ENCODE data around the gene INS.

The INS gene

DNA sequence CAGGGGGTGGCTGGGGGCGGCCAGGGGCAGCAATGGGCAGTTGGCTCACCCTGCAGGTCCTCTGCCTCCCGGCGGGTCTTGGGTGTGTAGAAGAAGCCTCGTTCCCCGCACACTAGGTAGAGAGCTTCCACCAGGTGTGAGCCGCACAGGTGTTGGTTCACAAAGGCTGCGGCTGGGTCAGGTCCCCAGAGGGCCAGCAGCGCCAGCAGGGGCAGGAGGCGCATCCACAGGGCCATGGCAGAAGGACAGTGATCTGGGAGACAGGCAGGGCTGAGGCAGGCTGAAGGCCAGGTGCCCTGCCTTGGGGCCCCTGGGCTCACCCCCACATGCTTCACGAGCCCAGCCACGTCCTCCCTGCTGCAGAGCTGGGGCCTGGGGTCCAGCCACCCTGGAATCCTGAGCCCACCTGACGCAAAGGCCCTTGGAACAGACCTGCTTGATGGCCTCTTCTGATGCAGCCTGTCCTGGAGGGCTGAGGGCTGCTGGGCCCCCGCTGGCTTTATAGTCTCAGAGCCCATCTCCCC, at the start of gene INS:
Gene INS, minus strand, starts transcription at position 474 of the 524 bp plus-strand sequence. Its CDS starts 238 bp downstream, at position 236.
- DNase-seq: no peak

DNA sequence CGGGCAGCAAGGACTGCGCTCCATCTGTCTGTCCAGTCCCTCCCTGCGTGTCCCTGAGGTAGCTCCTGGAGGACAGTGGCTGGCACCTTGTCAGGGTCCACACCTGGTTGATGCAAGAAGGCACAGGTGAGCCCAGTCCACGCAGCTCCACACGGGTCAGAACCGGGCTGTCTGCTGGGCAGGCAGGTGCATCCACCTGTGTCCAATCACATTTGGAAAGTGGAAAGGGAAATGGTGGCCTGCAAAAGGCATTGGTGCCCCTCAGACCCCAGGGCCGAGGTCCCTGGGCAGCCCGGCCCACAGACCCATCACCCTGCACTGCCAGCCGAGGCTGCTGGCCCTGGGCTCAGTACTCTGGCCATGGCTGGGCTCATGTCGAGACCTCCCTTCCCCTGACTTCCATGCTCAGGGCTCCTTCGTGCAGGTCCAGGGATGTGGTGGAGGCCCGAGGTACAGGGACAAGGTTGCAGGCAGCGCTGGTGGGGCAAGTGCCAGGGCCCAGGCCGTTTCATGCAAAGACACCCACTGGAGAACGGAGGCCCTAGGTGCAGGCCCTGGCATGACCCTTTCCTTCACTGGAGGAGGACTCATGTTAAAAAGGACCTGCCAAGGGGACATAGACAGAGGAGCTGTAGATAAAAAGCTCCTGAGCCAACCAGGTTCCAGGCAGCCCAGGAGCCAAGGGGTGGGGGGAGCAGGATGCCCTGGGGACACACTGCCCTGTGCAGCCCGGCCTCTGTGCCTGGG, 49.5 kb upstream of the INS start:
- DNase-seq: no peak

DNA sequence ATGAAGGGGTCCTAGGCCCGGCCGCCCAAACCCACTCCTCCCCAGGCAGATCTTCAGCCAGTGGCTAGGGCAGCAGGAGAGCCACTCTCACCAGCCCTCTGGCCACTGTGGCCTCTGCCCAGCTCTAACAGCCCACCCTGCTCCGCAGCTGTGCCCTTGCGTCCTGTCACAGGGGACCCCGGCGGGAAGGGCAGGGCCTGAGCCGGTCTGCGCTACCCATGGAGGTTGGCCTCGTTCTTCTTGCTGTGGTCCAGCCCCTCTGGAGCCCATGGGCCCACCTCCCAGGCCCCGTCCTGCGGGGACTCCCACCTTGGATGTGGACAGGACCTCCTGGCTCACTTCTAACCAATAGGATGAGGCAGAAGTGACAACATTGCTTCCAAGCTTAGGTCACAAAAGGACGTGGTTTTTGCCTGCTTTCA, 48.9 kb upstream of the INS start:
- DNase-seq: no peak

DNA sequence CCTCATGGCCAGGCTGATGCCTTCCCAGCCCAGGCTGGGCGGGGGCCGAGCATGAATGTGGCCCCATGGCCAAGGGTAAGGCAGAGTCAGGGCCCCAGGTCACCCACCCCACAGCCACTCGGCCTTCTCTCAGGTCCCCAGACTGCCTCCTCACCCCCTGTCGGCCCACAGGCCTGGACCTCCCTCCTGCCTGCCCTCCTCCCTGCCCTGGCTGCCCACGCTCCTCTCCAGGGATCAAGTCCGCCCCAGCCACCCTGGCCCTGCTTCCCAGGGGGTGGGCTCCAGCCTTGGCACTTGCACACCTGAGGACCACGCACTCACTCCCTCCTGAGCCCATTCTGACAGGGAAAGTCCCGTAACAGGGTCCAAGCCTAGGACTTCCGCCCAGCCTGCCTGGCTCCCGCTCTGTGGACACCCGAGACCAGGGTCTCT, 48.4 kb upstream of the INS start:
- DNase-seq: no peak

DNA sequence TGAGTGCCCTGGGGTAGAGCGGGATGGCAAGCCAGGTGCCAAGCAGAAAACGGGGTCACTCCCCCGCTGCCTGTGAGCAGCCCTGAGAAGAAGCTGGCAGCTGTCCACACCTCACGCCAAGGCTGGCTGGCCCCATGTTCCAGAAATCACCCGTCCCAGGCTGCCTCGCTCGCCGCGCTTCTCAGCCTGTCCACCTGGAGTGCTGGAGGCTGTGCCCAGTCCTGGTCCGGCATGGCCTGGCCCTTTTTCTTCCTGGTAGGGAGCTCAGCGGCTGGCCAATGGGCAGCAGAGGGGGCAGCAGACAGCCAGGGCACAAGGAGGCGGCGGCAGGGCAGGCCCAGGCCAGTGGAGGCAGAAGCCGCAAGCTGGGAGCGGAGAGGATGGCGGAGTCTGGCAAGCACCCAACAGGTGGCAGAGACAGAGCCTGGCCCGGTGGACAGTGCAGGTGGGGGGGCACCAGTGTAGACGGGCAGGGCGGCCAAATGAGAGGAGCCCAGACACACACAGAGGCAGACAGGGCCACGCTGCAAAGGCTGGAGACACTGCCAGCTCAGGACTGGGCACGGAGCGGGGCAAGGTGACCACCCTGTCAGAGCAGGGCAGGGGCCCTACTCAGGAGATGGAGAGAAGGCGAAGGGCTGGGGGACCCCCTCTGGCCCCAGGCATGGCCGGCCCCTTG, 47.8 kb upstream of the INS start:
- DNase-seq: no peak

DNA sequence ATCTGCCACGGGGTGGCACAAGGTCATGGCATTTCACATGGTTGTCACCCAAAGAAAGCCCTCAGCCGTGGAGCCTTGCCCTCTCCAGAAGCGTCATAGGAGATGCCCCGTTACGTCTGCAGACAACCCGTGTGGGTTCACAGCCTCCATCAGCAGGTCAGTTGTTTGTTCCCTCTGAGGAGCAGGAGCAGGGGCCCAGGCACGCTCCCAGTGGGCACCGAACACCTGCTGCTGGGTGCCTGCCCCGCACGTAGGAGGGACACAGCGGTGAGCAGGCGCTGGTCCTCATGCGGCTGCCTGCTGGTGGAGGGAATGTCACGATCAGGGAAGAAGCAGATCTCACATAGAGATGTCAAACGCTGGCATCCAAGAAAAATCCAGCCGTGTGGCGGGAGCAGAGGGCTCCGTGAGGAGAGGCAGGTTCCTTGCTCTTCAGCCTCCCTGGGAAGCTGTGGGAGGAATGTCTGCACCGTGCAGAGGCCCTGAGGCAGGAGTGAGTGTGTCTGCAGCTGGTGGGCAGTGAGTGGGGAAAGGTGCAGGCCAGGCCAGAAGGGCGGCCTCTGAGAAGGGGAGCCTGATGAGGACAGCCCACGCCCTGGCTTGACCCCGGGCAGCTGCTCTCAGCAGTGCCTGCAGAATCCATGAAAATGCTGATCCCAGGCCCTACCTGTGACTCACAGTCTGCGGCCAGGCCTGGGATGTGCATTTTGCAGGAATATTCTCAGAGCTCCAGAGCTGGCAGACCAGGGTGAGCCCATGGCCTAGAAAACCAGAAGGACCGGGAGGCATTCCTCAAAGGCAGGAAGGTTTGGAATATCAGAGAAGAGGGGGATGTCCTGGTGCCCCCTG, 47.0 kb upstream of the INS start:
- DNase-seq: no peak

DNA sequence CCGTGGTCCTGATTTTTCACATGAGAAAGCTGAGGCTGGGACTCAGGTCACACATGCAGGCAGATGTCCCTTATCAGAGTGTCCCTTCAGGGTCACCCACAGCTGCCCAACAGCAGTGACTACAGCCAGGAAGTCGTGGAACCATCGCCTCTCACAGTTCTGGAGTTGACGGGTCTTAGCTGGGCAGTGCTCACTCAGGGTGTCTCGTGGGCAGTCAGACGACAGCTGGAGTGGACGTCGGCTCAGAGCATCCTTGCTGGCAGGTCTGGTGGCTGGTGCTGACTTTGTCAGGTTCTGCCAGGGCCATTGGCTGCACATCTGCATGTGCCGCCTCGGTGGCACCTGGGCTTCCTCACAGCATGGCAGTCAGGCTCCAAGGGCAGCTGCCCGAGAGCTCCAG, 46.2 kb upstream of the INS start:
- no peak for DNase-seq

DNA sequence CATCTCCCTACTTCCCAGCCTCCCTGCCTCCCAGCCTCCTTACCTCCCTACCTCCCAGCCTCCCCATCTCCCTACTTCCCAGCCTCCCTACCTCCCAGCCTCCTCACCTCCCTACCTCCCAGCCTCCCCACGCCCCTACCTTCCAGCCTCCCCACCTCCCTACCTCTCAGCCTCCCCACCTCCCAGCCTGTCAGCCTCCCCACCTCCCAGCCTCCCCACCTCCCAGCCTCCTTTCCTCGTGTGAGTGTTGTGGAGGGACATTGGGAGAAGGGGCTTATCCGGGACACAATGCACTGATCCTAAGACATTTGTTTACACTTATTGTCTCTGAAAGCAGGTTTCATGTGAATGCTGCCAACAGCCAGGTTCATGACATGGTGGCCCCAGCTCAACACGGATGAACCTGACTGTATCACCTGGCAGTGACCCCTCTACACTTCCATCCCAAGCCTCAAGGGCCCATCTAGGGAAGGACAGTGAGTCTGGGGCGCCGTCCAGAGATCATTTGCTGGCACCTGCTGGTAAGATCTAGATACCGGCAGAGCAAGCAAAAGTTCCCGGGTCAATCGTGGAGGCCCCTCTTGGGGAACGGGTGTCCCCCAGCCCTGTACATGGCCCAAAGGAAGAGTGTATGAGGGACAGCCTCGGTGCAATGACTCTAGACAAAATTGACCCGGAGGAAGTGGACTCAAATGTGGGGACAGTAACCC, 45.1 kb upstream of the INS start:
- no peak for DNase-seq

DNA sequence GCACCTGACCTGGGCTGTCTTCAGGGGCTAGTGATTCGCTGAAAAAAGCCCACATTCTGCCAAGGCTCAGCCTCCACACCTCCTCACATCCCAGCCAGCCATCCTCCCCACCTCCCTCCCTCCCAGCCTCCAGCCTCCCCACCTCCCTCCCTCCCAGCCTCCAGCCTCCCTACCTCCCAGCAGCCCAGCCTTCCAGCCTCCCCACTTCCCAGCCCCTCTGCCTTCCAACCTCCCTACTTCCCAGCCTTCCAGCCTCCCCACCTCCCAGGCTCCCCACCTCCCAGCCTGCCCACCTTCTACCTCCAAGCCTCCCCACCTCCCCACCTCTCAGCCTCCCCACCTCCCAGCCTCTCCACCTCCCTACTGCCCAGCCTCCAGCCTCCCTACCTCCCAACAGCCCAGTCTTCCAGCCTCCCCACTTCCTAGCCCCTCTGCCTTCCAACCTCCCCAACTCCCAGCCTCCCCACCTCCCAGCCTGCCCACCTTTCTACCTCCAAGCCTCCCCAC, 44.3 kb upstream of the INS start:
- no peak for DNase-seq

DNA sequence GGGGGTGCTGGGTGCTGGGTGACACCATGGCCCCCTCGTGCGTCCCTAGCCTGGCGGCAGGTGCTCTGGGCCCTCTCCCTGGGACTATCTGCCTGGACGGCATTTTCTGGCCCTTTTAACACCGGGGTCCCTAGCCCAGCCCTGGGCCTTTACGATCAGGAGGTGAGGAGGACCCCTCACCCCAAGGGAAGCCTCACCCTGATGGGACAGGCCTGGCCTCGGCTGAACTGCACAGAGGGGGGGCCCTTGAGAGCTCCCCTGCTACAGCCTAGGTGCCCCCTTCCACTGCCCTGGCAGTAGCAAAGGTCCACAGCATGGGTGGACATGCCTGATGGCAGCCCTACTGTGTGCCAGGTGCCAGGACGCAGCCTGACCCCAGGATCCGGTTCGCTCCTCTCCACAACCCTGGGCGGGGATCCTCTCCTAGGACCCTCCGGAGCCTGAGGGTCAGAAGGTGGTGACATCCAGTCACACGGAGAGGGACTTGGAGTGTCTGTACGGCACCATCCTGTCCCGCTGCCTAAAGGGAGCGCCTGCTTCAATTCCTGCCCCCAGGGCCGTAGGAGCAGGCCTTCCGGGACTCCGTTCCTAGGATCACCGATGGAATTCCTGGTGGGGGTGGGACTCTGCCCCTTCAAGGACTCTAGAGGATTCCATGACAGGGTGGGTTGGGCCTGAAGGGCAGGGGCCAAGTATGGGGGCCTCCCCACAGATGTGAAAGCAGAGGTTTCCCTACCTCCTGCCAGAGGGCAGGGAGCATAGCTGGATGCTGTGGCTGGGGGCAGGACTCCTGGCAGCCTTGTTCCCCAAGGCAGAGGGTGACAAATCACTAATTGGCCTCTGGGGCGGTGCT, 43.6 kb upstream of the INS start:
- DNase-seq: no peak

DNA sequence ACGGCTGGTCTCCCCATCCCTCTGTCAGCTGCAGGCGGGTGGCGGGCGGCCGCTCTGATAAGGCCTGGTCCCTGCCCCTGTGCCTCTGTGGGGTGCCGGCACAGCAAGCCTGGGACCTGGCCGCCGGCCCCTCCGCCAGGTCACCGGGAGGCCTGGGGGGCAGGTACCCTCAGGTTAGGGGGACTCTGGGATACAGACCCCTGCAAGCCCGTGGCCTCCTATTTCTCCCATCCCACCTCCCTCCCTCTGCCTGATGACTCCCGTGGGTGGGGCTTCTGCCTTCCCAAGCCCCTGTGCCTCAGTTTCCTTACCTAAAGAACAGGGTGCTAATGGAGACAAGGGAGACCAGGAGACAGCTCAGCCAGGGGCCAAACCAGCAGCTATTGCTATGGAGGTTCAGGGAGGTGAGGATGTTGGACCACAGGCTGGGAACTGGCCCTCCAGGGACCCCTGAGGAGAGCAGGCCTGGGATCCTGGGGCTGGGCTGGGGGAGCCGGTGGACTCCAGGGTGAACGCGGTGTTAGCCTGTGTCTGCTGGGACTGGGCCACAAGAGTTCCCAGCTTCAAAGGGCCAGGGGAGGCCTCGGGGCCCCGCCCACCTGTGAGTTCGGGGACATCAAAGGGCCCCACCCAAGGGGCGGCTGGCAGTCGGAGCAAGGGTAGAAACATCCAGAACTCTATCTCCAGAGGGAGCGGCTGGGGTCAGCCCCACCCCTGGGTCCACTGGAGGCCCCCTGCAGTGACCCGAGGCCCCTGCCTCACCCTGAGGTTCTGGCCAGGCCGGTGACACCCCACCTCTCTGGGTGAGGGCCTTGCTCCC, 42.6 kb upstream of the INS start:
- no peak for DNase-seq

DNA sequence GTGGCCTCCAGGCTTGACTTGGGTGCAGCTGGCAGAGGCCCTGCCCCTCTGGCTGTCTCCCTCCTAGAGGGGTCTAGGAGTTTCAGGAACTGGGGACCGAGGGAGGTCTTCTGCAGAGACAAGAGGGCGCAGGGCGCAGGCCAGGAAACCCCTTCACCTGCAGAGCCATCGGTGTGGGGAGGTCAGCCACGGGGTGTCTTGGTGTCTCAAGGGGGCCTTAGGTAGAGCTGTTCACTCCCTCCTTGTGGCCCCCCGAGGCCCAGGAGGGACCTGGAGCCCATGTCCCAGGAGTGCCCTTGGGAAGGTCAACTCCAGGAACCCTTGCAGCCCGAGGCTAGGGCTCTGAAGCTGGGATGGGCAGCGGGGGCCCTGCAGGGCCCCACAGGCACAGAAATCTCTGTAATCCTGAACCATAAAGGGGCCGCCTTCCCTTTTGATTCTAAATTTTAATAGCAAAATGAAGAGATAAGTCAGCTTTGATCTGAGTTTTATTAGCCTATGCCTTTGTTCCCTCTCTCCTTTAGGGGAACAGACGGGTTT, 42.0 kb upstream of the INS start:
- no peak for DNase-seq

DNA sequence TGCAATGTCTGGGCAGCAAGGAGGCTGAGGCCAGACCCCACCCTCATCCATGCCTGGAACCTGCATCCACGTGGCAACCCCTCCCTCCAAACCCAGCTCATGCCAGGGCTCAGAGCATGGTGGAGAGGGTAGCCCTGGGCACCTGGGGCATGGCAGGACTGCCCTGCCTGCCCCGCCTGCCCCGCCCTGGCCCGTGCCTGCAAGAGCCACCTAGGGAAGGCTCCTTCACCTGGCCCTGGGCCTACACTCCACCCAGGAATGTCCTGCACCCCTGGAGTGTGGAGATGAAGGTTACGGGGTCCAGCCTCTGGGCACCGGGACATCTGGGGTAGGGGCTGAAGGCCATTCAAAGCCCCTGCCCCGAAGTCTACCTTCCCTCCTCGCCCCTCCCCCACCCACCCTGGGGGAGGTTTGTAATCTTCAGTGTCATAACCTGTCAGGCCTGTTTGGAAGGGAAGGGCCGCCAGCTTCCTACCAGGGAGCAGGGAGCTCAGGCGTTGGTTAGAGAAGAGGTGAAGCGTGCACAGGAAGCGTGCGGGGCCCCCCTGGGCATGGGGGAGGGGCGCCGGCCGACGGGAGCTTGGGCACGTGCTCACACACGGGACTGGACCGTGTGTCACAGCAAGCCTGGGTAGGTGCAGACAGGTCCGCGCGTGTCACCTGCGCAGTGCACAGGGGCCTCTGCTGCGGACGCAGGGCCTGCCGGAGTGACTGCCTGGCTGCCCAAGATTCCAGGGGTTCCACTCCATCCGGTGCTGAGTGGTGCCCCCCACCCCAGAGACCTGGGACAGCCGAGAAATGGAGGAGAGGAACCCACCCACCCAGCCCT, 41.3 kb upstream of the INS start:
- DNase-seq: no peak

DNA sequence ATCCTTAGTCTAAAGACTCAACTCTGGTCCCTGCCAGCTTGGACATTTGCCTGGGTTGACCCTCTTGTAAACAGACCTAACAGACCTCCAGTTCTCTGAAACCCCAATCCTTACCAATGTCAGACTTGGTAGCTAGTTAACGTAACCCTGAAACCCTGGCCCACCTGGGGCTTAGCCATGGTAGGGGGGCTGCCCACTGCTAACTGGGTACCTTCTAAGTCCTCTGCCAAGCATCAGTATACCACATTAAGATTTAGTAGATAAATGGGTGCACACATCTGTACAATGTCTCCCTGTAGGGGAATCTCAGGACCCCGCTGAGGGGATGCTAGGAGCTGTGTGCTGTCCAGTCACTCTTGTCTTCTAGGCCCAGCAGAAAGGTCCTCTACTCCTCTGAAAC, 40.5 kb upstream of the INS start:
- no peak for DNase-seq

DNA sequence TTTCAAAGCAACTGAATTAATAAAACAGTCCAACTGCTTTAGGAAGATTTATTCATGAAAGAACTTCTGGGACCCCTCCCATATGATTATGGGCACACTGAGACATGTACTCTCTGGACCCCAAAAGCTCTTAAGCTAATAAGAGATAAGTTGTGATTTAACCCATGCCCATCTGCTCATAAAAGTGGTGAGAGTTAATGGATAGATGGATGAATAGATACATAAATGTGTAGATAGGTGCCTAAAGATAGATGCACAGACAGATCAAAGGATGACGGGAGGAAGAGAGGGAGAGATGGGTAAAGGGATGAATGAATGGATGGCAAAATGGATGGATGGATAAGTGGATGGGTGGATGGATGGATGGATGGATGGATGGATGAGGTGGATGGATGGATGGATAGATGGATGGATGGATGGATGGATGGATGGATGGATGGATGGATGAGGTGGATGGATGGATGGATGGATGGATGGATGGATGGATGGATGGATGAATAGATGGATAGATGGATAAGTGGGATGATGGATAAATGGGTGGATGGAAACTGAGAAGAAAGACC, 40.0 kb upstream of the INS start:
- DNase-seq: no peak

DNA sequence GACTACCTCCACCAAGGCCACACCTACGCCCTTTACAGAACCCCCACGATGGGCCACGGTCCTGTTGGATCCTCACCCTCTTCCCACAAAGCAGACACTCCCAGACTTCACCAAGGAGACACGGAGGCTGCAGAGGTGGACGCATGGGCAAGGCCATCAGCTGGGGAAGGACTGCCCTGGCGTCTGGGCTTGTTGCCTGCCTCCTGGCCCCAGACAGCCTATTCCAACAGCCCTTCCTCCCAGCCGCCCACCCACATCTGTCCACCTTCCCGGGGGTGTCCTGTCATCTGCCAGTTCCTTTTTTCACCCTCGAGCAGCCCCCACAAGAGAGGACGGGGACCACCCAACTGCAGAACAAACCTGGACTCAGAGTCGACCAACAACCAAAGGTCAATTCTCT, 39.5 kb upstream of the INS start:
- DNase-seq: no peak

DNA sequence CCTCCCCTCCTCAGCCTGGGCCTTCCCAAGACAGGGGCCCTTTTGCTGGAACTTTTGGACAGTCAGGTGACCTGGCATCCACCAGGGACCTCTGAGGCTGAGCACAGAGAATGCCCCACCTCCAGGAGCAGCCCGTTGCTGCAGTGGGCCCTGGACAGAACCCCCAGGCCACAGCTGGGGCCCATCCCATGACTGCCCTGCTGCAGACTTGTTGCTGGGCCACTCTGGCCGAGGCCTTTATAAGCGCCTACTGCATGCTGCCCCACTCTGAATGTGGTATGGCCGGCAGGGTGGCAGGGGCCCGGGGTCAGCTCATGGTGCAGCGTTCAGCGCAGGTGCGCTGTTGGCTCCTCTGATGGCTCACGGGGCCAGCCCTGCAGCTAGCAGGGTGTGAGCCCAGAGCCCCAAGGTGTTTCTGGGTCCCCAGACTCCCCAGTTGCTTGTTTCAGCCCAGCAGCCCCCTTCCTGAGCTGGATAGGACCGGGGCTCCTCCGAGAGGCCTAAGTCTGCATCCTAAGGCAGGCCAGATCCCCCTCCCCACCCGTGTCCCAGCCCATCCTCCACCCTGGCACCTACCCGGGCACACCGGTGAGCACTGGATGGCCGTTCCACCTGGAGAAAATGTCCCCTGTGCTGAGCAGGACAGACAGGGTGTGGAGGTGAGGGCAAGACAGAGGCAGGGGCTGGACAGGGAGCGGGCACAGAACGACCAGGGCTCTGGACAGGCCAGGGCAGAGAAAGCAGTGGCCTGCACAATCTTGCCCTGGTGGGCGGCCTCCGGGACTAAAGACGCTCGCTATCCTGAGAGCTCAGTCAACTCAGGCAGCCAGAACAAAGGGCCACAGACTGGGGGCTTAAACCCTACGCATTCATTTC, 38.7 kb upstream of the INS start:
- no peak for DNase-seq
